Right renal cortex interstitium (tissue), 3 donors: Measurements from ENCODE around the gene POLQ. TPM values are rescaled to one million over a fixed set of nuclear protein-coding genes. Genes with fewer than 3 reads are reported as not detected.
"Not testable (repeated sequence)": the region's sequence is repeated elsewhere in the genome, so short reads cannot be mapped to it uniquely, and the experiment has no call there.

Experiments used
- DNase-seq, 3 donors: peaks; one replicate each; pipeline ENCODE4 v3.0.0-alpha.2; 2013; ENCODE audit warnings: low read depth in 3 of 3, low spot score in 2 of 3
- polyA plus RNA-seq, 3 donors: library from polyadenylated mRNA; unstranded; fragments of 120-200 nt; gene quantifications; one replicate each; pipeline ENCODE4 v1.2.1, GENCODE V29; 2013; ENCODE audit not compliant: insufficient read length in 3 of 3

Gene POLQ
- polyA plus RNA-seq: 1 to 10 TPM; 4.9 to 6.8 (median 5.9) TPM

DNA sequence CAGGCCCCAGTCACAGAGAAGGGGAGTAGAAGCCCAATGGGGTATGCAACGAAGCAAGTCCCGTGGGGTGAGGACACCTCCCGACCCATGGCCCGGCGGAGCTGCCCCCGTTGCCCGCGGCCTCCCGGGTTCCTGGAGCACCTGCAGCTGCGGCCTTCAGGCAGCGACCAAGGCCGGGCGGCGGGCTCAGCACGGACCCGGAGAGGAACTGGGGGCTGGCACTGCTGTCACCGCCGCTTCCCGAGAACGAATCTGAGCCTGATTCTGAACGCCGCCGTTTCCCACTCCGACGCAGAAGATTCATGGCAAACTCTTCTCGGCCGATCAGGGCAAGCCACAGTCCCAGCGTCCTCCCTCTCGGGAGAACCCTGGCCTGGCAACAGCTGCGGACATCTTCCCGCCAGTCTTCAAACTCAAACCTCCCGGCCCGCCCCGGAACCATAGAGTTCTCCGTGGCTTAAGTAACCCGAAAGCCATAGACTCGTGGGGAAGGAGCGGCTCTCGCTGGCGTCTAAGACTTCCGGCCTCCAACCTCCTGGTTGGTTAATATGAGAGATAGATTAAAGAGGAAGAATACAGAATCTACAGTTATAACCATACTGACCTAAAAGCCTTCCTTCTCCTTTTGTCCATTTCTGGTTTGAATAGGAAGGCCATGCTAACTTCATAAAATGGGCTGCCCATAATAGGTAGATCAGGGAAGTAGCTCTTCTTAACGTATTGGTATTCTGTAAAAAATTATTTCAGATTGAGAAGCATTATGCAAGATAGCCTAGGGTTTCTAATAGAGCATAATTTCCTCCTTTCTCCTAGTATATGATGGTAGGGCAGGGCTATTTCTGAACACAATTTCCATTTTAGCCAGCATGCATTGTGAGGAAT lies at the start of gene POLQ:
Gene POLQ (minus strand): TSS at position 415 of the 882 bp plus-strand sequence. CDS start 111 bp downstream, at position 304.
- DNase-seq: peak; percentile 81 to 86 (median 85)

GRCh38 chr3:121594850-121595249 lies 49.1 kb upstream of the POLQ start:
- no peak for DNase-seq

- DNase-seq: not testable (repeated sequence)
Observed at GRCh38 chr3:121593806-121594205, 48.0 kb upstream of the POLQ start.

DNA sequence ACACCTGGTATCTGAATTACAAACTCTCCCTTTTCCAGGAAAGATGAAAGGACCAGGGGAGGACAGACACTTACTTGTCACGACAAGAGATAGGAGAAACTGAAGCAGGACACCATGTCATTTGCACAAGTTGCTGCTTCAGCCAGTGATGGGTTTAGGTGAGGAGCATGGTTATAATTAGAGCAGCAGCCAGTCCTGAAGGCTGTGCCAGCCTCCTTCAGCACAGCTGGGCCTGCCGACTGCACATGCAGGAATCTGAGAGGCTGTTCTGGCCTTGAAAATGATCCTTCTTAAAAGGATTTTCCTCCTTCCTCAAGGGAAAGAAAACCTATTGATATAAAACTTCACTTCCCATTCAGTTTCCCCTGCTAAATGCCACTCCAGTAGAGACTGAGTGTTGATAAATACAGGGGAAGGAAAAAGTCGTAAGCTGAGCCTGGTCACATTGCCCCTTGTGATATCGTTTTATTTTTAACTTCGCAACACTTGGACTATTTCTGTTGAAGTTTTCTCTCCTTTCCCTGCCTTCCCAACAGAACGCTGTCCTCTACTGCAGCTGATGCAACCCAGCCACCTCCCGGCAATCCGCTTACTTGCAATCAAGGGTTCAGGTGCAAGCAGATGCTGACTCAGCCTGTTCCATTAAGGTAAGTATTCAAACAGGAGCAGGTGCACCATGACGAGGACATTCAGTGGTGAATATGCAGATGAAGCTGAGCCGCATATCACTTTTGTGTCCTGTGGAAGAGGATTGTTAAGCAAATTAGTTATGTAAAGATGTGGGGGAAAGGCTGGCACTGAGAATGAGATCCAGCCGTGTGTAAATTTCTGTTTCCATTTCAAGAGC lies 47.3 kb upstream of the POLQ start, which contains the start of gene FBXO40:
Gene FBXO40 (plus strand): TSS at position 524 of the 847 bp plus-strand sequence. CDS start 27,197 bp downstream, outside the sequence.
- DNase-seq: no peak

DNA sequence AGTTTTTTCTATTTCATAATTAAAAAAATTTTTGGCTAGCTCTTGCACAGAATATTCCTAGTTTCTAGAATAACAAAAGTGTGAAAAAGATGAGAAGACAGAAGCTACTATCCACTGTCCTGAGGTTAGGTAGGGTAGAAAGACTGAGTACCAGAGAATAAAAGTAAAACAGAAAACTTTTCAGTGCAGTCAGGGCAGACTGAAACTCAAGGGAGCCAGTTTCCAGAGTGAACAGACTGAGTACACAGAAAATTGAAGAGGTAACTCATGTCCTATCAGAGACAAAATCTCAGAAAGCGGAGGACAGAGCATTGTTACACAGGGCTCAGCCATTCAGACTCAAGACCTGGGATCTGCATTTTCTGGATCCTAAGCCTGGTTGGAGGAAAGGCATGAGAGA lies 38.6 kb upstream of the POLQ start:
- DNase-seq: no peak

- no peak for DNase-seq
Observed at GRCh38 chr3:121581691-121582090, 35.9 kb upstream of the POLQ start.

- DNase-seq: no peak
Observed at GRCh38 chr3:121574449-121574848, 28.7 kb upstream of the POLQ start.

DNA sequence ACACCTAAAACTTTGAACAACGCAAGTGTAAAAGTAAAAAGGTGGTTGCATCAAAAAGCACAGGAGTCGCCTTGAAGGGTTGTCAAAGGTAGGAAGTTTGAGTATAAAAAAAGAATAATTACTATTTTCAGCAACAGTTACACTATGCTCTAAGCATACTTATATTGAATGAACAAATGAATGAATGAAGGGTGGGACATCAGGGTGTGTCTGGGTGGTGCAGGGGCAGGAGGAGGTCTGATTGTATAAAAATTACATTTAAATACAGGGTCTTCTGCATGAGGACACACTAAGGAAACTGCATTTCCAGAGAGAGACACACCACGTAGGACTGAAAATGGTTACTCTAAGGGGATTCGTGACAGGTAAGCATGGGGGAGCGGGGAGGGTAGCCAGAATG lies 21.9 kb upstream of the POLQ start, which contains the start of gene ARGFX:
Gene ARGFX (plus strand): TSS at position 301 of the 400 bp plus-strand sequence. CDS start 2,765 bp downstream, outside the sequence.
- DNase-seq: no peak

DNA sequence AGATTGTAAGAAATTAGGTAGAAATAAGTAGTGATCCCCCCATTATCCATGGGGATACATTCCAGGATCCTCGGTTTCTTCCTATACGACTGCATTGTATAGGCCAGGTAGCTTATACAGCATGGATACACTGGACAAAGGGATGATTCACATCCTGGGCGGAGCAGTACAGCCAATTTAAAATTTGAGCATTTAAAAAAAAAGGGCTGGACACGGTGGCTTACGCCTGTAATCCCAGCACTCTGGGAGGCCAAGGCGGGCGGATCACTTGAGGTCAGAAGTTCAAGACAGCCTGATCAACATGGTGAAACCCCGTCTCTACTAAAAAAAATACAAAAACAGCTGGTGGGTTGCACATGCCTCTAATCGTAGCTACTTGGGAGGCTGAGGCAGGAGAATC lies 21.0 kb upstream of the POLQ start:
- no peak for DNase-seq

- DNase-seq: no peak
Observed at GRCh38 chr3:121562148-121562547, 16.4 kb upstream of the POLQ start.

DNA sequence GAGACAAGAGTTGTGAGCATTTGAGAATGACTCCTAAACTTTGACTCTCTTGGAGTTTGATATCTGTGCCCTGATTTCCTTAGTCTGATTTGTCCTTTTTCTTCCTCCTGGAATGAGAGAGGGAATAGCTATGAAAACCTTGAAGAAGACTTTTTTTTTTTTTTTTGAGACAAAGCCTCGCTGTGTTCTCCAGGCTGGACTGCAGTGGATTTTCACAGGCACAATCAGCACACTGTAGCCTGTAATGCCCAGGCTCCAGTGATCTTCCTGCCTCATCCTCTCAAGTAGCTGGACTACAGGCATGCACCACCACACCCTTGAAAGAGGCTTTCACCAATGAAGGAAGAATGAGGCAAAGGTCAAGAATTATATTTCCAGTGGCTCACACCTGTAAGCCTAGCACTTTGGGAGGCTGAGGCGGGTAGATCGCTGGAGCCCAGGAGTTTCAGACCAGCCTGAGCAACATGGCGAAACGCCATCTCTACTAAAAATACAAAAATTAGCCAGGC lies 11.7 kb upstream of the POLQ start:
- DNase-seq: no peak

DNA sequence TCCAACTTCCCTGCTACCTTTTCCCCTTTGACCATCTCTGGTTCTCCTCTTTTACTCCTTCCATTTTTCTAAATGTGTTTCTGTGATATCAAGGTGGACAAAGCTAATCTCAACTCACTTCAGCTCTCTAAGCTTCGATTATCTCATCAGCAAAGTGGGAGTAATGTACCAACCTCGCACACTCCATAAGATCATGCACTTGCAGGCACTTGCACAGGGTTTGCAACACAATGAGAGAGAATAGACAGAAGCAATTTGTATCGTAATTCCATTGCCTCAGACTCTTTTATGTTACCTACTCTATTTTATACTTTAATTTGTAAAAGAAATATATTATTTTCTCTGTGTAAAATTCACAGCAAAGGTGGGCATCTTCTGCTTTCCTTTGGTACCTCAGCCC lies 7.0 kb upstream of the POLQ start:
- no peak for DNase-seq

- DNase-seq: no peak
Observed at GRCh38 chr3:121552379-121552778, 6.6 kb upstream of the POLQ start.

GRCh38 chr3:121545049-121545573 lies 677 bp downstream of the POLQ start:
- DNase-seq: no peak

GRCh38 chr3:121542924-121543323 lies 2.9 kb downstream of the POLQ start:
- no peak for DNase-seq

- DNase-seq: no peak
Observed at GRCh38 chr3:121531269-121531668, 14.5 kb downstream of the POLQ start.

- DNase-seq: no peak
Observed at GRCh38 chr3:121529308-121529707, 16.5 kb downstream of the POLQ start.

- no peak for DNase-seq
Observed at GRCh38 chr3:121520510-121520909, 25.3 kb downstream of the POLQ start.

DNA sequence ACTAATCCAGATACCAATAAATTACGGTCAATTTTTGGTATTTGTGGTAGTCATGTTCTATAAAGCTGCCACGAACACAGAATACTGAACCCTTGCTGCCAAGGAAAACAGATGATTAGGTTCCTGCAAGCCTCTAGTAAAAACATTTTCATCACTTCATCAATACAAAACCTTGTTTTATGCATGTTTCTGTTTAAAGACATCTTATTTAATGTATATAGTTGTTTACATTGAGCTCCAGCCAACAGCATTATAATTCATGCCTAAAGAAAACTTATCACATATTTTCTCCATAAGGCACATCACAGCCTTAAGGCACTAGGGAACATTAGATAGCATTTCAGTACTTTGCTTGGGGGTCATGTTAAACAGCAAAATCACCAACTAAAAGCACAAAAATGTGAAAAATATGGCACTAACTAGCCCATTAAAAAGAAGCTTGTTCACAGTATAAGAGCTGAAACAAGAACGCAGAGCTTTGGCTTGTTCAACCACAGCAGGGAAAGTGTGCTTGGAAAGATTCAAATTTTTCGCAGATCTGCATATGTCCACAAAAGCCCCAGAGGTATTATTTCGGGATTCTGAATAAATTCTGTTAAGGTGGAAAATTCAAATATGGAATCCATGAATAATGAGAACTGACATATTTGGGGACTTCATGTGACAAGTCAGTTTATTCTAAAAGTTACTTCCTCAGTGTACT lies 27.7 kb downstream of the POLQ start:
- DNase-seq: no peak

- no peak for DNase-seq
Observed at GRCh38 chr3:121515862-121516261, 29.9 kb downstream of the POLQ start.
